Mesothelial cell of epicardium (in vitro differentiated cells): ENCODE data around the gene MTX1. TPM values are rescaled to one million over a fixed set of nuclear protein-coding genes. Genes with fewer than 3 reads are reported as not detected.

Source experiments
- DNase-seq, 2 experiments: peaks; one replicate each; pipeline ENCODE4 v3.0.0; 2021; ENCODE audit warnings: low spot score in 2 of 2; ENCODE audit not compliant: unreplicated experiment in 2 of 2
- H3K27ac Mint-ChIP-seq: 2 replicates; pipeline ENCODE4 v1.8.0; 2021; ENCODE audit warnings: mixed read lengths
- H3K27me3 Mint-ChIP-seq: 2 replicates; pipeline ENCODE4 v1.8.0; 2021; ENCODE audit warnings: low read depth, mixed read lengths
- H3K36me3 Mint-ChIP-seq: 2 replicates; pipeline ENCODE4 v1.8.0; 2021; ENCODE audit warnings: mixed read lengths
- H3K4me1 Mint-ChIP-seq: 2 replicates; pipeline ENCODE4 v1.8.0; 2021; ENCODE audit warnings: mixed read lengths
- H3K4me3 Mint-ChIP-seq: 2 replicates; pipeline ENCODE4 v1.8.0; 2021; ENCODE audit warnings: mild to moderate bottlenecking, moderate library complexity, mixed read lengths
- H3K9me3 Mint-ChIP-seq: 2 replicates; pipeline ENCODE4 v1.8.0; 2021; ENCODE audit warnings: mixed read lengths
- total RNA-seq: library from RNA; stranded (reverse); gene quantifications from 3 replicates; pipeline ENCODE4 v1.2.1, GENCODE V29; 2021
- TF ChIP-seq, protein P1 (sequence below): fragments of 200-600 bp; sonication (generic); IDR thresholded peaks from one replicate; pipeline ENCODE4 v1.5.0; 2021; ENCODE audit warnings: antibody characterized with exemption; ENCODE audit not compliant: unreplicated experiment

The MTX1 gene
- total RNA-seq, 1 donor from 2014 or later: 35.7 TPM

DNA sequence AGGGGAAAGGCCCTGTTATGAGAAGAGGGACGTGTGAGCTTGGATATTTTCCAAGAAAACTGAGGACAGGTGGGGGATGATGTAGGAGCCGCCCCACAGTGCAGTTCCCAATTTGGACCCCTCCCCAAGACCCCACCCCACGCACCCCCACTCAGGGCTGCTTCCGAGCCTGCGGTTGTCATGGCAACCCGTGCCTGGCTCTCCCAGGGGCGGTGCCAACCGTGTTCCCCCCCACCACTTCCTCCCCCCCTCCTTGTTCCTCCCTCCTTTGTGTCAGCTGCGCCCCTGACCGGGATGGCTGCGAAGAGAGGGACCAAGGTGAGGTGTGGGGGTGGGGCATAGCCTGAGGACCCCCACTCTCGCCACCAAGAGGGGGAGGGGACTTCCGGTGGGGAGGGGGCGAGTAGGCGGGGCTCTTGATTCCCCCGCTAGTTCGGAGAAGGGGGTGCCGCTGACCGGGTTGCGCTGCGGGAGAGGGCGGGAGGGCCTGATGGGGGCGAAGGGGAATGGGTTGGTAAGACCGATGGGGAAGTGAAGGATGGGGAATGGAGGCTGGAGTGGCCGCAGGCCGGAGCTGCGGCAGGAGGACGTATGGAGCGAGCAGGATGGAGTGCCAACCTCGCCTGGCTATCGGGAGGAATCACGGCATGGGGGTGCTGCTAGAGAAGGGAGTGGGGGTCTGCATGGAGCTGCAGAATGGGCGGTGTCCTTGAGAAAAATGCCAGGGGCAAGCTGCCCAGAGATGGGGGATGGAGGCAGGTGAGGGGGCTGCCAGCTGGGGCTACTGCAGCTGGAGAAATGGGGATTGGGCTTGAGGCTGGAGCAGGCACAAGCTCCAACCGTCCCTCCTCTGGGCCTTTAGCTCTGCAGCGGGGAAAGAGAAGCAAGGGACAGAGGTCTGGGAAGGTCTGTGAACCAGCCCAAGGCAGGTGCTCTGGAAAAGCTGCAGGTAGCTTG is 33.9 kb upstream of the MTX1 start:
- Mint-ChIP-seq H3K9me3 (no peaks in the 10 kb centered on the region), H3K36me3 (peaks cover under 1% of the 10 kb centered on the region), H3K4me1 (peaks cover 26% of the 10 kb centered on the region), H3K27me3 (peaks cover 11% of the 10 kb centered on the region), H3K27ac (peak overlapping the region; percentile 44), H3K4me3 (peak overlapping the region; percentile 99)
- TF ChIP-seq, protein P1, sequence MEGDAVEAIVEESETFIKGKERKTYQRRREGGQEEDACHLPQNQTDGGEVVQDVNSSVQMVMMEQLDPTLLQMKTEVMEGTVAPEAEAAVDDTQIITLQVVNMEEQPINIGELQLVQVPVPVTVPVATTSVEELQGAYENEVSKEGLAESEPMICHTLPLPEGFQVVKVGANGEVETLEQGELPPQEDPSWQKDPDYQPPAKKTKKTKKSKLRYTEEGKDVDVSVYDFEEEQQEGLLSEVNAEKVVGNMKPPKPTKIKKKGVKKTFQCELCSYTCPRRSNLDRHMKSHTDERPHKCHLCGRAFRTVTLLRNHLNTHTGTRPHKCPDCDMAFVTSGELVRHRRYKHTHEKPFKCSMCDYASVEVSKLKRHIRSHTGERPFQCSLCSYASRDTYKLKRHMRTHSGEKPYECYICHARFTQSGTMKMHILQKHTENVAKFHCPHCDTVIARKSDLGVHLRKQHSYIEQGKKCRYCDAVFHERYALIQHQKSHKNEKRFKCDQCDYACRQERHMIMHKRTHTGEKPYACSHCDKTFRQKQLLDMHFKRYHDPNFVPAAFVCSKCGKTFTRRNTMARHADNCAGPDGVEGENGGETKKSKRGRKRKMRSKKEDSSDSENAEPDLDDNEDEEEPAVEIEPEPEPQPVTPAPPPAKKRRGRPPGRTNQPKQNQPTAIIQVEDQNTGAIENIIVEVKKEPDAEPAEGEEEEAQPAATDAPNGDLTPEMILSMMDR: no peak
- peak in 1 of 2 experiments; percentile 40 for DNase-seq

DNA sequence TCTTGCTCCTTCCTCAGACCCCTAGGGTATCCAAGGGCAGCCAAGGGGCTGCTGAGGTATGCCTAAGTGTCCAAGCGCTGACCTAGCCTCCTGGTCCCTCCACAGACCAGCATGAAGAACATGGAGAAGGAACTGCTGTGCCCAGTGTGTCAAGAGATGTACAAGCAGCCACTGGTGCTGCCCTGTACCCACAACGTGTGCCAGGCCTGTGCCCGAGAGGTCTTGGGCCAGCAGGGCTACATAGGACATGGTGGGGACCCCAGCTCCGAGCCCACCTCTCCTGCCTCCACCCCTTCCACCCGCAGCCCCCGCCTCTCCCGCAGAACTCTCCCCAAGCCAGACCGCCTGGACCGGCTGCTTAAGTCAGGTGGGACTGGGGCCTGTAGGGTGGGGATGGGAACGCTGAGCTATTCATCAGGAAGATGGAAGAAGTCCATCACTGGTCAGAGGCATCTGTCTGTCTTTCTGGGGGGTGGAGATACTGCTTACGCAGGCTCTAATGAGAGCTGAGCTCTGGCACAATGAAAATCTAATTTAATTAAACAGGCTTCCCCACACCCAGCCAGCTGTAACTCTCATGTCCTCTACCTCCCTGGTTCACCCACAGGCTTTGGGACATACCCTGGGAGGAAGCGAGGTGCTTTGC is 33.1 kb upstream of the MTX1 start:
- no peaks in the 10 kb centered on the region for H3K9me3 Mint-ChIP-seq
- H3K27ac Mint-ChIP-seq: no peak overlapping the region
- peaks cover 26% of the 10 kb centered on the region for H3K4me1 Mint-ChIP-seq
- H3K27me3 Mint-ChIP-seq: peaks cover 11% of the 10 kb centered on the region
- no peaks in the 10 kb centered on the region for H3K36me3 Mint-ChIP-seq
- no peak for DNase-seq
- H3K4me3 Mint-ChIP-seq: peak overlapping the region; percentile 99
- TF ChIP-seq, protein P1: no peak

DNA sequence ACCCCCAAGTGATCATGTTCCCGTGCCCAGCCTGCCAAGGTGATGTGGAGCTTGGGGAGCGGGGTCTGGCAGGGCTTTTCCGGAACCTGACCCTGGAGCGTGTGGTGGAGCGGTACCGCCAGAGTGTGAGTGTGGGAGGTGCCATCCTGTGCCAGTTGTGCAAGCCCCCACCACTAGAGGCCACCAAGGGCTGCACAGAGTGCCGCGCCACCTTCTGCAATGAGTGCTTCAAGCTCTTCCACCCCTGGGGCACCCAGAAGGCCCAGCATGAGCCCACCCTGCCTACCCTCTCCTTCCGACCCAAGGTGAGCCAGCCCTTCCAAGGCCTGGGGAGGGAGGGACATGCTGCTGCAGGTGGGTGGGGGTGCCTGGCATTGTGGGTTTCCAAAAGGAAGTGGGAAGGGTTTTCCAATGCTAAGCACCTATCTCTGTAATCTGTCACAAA is 32.5 kb upstream of the MTX1 start:
- Mint-ChIP-seq H3K4me3 (no peak overlapping the region), H3K27me3 (peaks cover 11% of the 10 kb centered on the region), H3K36me3 (no peaks in the 10 kb centered on the region), H3K27ac (no peak overlapping the region), H3K4me1 (peaks cover 26% of the 10 kb centered on the region), H3K9me3 (no peaks in the 10 kb centered on the region)
- TF ChIP-seq, protein P1: no peak
- no peak for DNase-seq

- Mint-ChIP-seq H3K36me3 (no peaks in the 10 kb centered on the region), H3K4me3 (peak overlapping the region; percentile 4), H3K9me3 (no peaks in the 10 kb centered on the region), H3K27me3 (peaks cover 11% of the 10 kb centered on the region), H3K4me1 (peaks cover 26% of the 10 kb centered on the region), H3K27ac (no peak overlapping the region)
- TF ChIP-seq, protein P1: peak; percentile 76
- DNase-seq: peak; percentile 71 to 86
Observed at GRCh38 chr1:155176544-155177071, 31.9 kb upstream of the MTX1 start.

DNA sequence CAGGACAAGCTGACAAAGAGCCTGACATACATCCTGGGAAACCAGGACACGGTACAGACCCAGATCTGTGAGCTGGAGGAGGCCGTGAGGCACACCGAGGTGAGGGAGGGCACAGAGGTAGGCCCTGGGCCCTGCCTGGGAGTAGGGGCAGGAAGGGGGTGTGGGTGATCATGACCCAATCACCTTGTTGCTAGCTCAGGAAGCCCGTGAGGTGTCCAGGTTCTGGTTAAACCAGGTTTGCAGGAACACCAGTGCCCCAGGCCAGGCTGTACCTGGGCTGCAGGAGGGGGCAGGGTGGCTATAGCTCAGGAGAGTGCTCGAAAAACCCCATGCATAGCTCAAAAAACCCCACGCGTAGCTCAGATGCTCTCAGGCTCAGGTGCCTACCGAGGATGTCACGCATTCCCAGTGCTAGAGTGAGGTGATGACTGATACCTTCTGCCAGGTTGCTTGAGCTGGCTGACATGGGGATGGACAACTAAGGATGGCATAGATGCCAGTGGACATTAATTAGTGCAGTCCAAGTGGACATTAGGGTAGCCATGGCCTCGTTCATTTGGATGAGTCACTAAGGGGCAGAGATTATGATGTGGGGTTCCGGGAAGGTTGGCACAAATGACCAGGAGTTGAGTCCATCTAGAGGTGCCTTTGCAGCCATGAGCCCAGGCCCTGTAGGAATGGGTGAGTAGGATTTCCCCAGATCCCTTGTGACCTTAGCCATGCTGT is 31.1 kb upstream of the MTX1 start:
- Mint-ChIP-seq H3K27me3 (peaks cover 11% of the 10 kb centered on the region), H3K36me3 (no peaks in the 10 kb centered on the region), H3K27ac (no peak overlapping the region), H3K9me3 (no peaks in the 10 kb centered on the region), H3K4me3 (no peak overlapping the region), H3K4me1 (peaks cover 19% of the 10 kb centered on the region)
- no peak for DNase-seq
- TF ChIP-seq, protein P1: no peak
